IMR-90 (cell line): ENCODE measurements around the gene STPG4. TPM values are rescaled to one million over a fixed set of nuclear protein-coding genes. Genes with fewer than 3 reads are reported as not detected.

Experiments used
- ATAC-seq: fragments of 200-7000 bp; cut with Tn5 transposase; 2 replicates; pipeline ENCODE4 v1.9.1; 2020; ENCODE audit warnings: low read depth, mild to moderate bottlenecking, moderate library complexity
- BruUV-seq: library from RNA; stranded (reverse); fragments of 400-500 nt; replicated peaks from 2 replicates; lab custom pipeline; 2021; lab: Mats Ljungman, UMichigan
- CTCF ChIA-PET: fragments of 300-600 bp; formaldehyde crosslinking; extraction: SDS; loops from one replicate; lab custom pipeline; 2021; ENCODE audit warnings: antibody characterized with exemption; lab: Yijun Ruan, JAX
- POLR2A ChIA-PET: fragments of 300-600 bp; sonication (Branson Sonifier 250); formaldehyde crosslinking; loops from one replicate; lab custom pipeline; 2022; ENCODE audit warnings: antibody characterized with exemption; ENCODE audit not compliant: unreplicated experiment; lab: Charles Lee
- DNase-seq: peaks from one replicate; pipeline ENCODE4 v3.0.0; 2013
- H2AFZ ChIP-seq: replicated peaks from 2 replicates; pipeline ENCODE3; 2013; ENCODE audit warnings: low read length, mild to moderate bottlenecking; ENCODE audit not compliant: poor library complexity
- H2AK5ac ChIP-seq: 2 replicates; pipeline ENCODE4 v1.6.1; 2013; ENCODE audit warnings: low read depth, low read length, inconsistent platforms
- H2AK9ac ChIP-seq: replicated peaks from 2 replicates; pipeline ENCODE3; 2013; ENCODE audit warnings: mild to moderate bottlenecking, low read depth, low read length, moderate library complexity; ENCODE audit not compliant: poor library complexity
- H2BK120ac ChIP-seq: 2 replicates; pipeline ENCODE4 v1.6.1; 2013; ENCODE audit warnings: low read depth, low read length, inconsistent platforms
- H2BK15ac ChIP-seq: 3 replicates; pipeline ENCODE4 v1.6.1; 2013; ENCODE audit warnings: low read depth, low read length, inconsistent platforms
- H2BK20ac ChIP-seq: 2 replicates; pipeline ENCODE4 v1.6.1; 2013; ENCODE audit warnings: low read depth, mild to moderate bottlenecking, inconsistent platforms, low read length, moderate library complexity
- H2BK5ac ChIP-seq: 2 replicates; pipeline ENCODE4 v1.6.1; 2013; ENCODE audit warnings: mild to moderate bottlenecking, low read depth, low read length, inconsistent platforms; ENCODE audit not compliant: poor library complexity, severe bottlenecking
- H3K14ac ChIP-seq: replicated peaks from 2 replicates; pipeline ENCODE4 v1.6.1; 2013; ENCODE audit warnings: low read depth, low read length, inconsistent platforms
- H3K18ac ChIP-seq: 2 replicates; pipeline ENCODE4 v1.6.1; 2013; ENCODE audit warnings: low read depth, low read length, control low read depth
- H3K23ac ChIP-seq: 2 replicates; pipeline ENCODE4 v1.6.1; 2013; ENCODE audit warnings: low read depth, low read length, inconsistent platforms
- H3K27ac ChIP-seq: 2 replicates; pipeline ENCODE4 v1.5.1; 2013; ENCODE audit warnings: mild to moderate bottlenecking, control low read depth, low read length; ENCODE audit not compliant: insufficient read depth
- H3K27me3 ChIP-seq: 2 replicates; pipeline ENCODE4 v1.6.1; 2013; ENCODE audit warnings: low read length; ENCODE audit not compliant: control insufficient read depth, insufficient read depth
- H3K36me3 ChIP-seq: 2 replicates; pipeline ENCODE4 v1.6.1; 2013; ENCODE audit warnings: low read length, mixed read lengths; ENCODE audit not compliant: control insufficient read depth, insufficient read depth
- H3K4ac ChIP-seq: 2 replicates; pipeline ENCODE4 v1.6.1; 2013; ENCODE audit warnings: low read depth, low read length, inconsistent platforms
- H3K4me1 ChIP-seq: 2 replicates; pipeline ENCODE4 v1.6.1; 2013; ENCODE audit warnings: low read length, mixed read lengths; ENCODE audit not compliant: control insufficient read depth, insufficient read depth
- H3K4me2 ChIP-seq: 2 replicates; pipeline ENCODE4 v1.6.1; 2013; ENCODE audit warnings: low read depth, mild to moderate bottlenecking, control low read depth, low read length, moderate library complexity
- H3K4me3 ChIP-seq: 2 replicates; pipeline ENCODE4 v1.5.1; 2013; ENCODE audit warnings: low read depth, mild to moderate bottlenecking, control low read depth, low read length, moderate library complexity; ENCODE audit not compliant: insufficient read depth
- H3K56ac ChIP-seq: 2 replicates; pipeline ENCODE4 v1.6.1; 2013; ENCODE audit warnings: low read length, inconsistent platforms; ENCODE audit not compliant: insufficient read depth; ENCODE audit errors: extremely low read depth
- H3K79me1 ChIP-seq, 2 experiments: 2 replicates each; pipeline ENCODE4 v1.6.1; 2013; ENCODE audit warnings: low read length in 2 of 2, inconsistent platforms in 1 of 2, low read depth in 1 of 2
- H3K9ac ChIP-seq: 2 replicates; pipeline ENCODE4 v1.6.1; 2013; ENCODE audit warnings: low read depth, low read length, control low read depth
- H3K9me1 ChIP-seq: 2 replicates; pipeline ENCODE4 v1.6.1; 2013; ENCODE audit warnings: low read length, inconsistent platforms; ENCODE audit not compliant: insufficient read depth
- H3K9me3 ChIP-seq: 2 replicates; pipeline ENCODE4 v1.6.1; 2013; ENCODE audit warnings: low read length; ENCODE audit not compliant: control insufficient read depth, insufficient read depth
- H4K20me1 ChIP-seq: 2 replicates; pipeline ENCODE4 v1.6.1; 2013; ENCODE audit warnings: low read length, inconsistent platforms; ENCODE audit not compliant: insufficient read depth
- H4K5ac ChIP-seq: 2 replicates; pipeline ENCODE4 v1.6.1; 2013; ENCODE audit warnings: mild to moderate bottlenecking, low read depth, low read length, control low read depth
- H4K8ac ChIP-seq, 2 experiments: 2 replicates each; pipeline ENCODE4 v1.6.1; 2013; ENCODE audit warnings: low read depth in 2 of 2, low read length in 2 of 2, control low read depth in 1 of 2, inconsistent platforms in 1 of 2
- H4K91ac ChIP-seq: 2 replicates; pipeline ENCODE4 v1.6.1; 2013; ENCODE audit warnings: low read depth, low read length, inconsistent platforms; ENCODE audit not compliant: insufficient read depth
- BHLHE40 ChIP-seq: fragments of 150-350 bp; IDR thresholded peaks from 2 replicates; pipeline ENCODE4 v1.6.1; 2016; ENCODE audit warnings: mild to moderate bottlenecking, low read depth, low read length
- CEBPB ChIP-seq: IDR thresholded peaks from 2 replicates; pipeline ENCODE4 v1.6.1; 2012; ENCODE audit warnings: low read depth, low read length, improper control_type of control experiment
- CHD1 ChIP-seq: IDR thresholded peaks from 2 replicates; pipeline ENCODE4 v1.6.1; 2012; ENCODE audit warnings: low read depth, low read length, improper control_type of control experiment
- CTCF ChIP-seq: conservative IDR thresholded peaks from 2 replicates; pipeline ENCODE4 v1.5.1; 2012; ENCODE audit warnings: mild to moderate bottlenecking, low read depth, low read length, improper control_type of control experiment
- ELK1 ChIP-seq: fragments of 150-350 bp; IDR thresholded peaks from 2 replicates; pipeline ENCODE4 v1.6.1; 2016; ENCODE audit warnings: low read depth, mild to moderate bottlenecking, low read length, moderate library complexity, borderline replicate concordance
- FOS ChIP-seq: fragments of 150-350 bp; IDR thresholded peaks from 2 replicates; pipeline ENCODE4 v1.6.1; 2016; ENCODE audit warnings: low read depth, low read length
- MAFK ChIP-seq: IDR thresholded peaks from 2 replicates; pipeline ENCODE4 v1.6.1; 2012; ENCODE audit warnings: low read depth, low read length, improper control_type of control experiment
- MAZ ChIP-seq: IDR thresholded peaks from 2 replicates; pipeline ENCODE4 v1.6.1; 2012; ENCODE audit warnings: low read depth, mild to moderate bottlenecking, low read length, improper control_type of control experiment, moderate library complexity, borderline replicate concordance
- MXI1 ChIP-seq: IDR thresholded peaks from 2 replicates; pipeline ENCODE4 v1.6.1; 2012; ENCODE audit warnings: low read depth, mild to moderate bottlenecking, low read length, moderate library complexity, borderline replicate concordance
- NFE2L2 ChIP-seq: fragments of 150-350 bp; IDR thresholded peaks from 2 replicates; pipeline ENCODE4 v1.6.1; 2016; ENCODE audit warnings: low read depth, mild to moderate bottlenecking, low read length
- POLR2A ChIP-seq: IDR thresholded peaks from 2 replicates; pipeline ENCODE4 v1.6.1; 2012; ENCODE audit warnings: mild to moderate bottlenecking, low read depth, low read length
- RCOR1 ChIP-seq: IDR thresholded peaks from 2 replicates; pipeline ENCODE4 v1.6.1; 2012; ENCODE audit warnings: mild to moderate bottlenecking, low read length, improper control_type of control experiment; ENCODE audit not compliant: insufficient replicate concordance
- SMC3 ChIP-seq: fragments of 150-350 bp; IDR thresholded peaks from 2 replicates; pipeline ENCODE4 v1.6.1; 2016; ENCODE audit warnings: low read depth, mild to moderate bottlenecking, antibody characterized with exemption, low read length, moderate library complexity
- USF2 ChIP-seq: fragments of 150-350 bp; IDR thresholded peaks from 2 replicates; pipeline ENCODE4 v1.6.1; 2017; ENCODE audit warnings: mild to moderate bottlenecking, antibody characterized with exemption, low read length, low read depth
- WGBS, 2 experiments: methylation state at CpG; one replicate each; pipeline versions ENCODE4 v1.1.5 to v1.1.7; 2013; ENCODE audit warnings: missing lambda C conversion rate in 2 of 2; ENCODE audit not compliant: insufficient read length in 1 of 2; ENCODE audit errors: extremely low coverage in 2 of 2; 5-methylcytosine and 5-hydroxymethylcytosine counted together
- dilution Hi-C: fragments of 300-500 bp; cut with HindIII; formaldehyde crosslinking; loops from one replicate; pipeline ENCODE4 v1.14.3; 2018; ENCODE audit warnings: low sequenced_read_pairs; ENCODE audit not compliant: unreplicated experiment
- in situ Hi-C: fragments of 300-500 bp; cut with MboI; formaldehyde crosslinking; loops from 3 replicates; pipeline ENCODE4 v1.14.3; 2019; ENCODE audit warnings: low sequenced_read_pairs, inconsistent platforms, mixed read lengths
- intact Hi-C: fragments of 100-400 bp; cut with micrococcal nuclease; formaldehyde crosslinking; loops from 2 replicates; pipeline ENCODE4 v1.10.0; 2022
- polyA plus RNA-seq, 3 experiments: library from polyadenylated mRNA; depleted of rRNA; stranded (reverse); fragments of >200 nt; gene quantifications; 2 replicates each; pipeline ENCODE4 v1.2.3, GENCODE V29; 2012; ENCODE audit warnings: low replicate concordance in 1 of 3
- total RNA-seq: library from RNA; depleted of rRNA; stranded (reverse); fragments of >200 nt; gene quantifications from 2 replicates; pipeline ENCODE4 v1.2.3, GENCODE V29; 2012

Gene STPG4
- total and polyA plus RNA-seq, 2 of the 4 experiments (the other 2 are of a cell fraction) = 0.12 to 0.18 TPM

GRCh38 chr2:47174733-47175361 lies 19.7 kb upstream of the STPG4 start:
- Histone ChIP-seq H2AK9ac (peak overlapping the region; percentile 43), H3K9me3 (no peaks in the 10 kb centered on the region), H3K56ac (peak overlapping the region; percentile 84), H3K27me3 (no peaks in the 10 kb centered on the region), H3K4me2 (peak overlapping the region; percentile 97), H3K23ac (peak overlapping the region; percentile 75), H4K5ac (peak overlapping the region; percentile 43; the same call in 1 of the 2 replicates), H2BK20ac (no peak overlapping the region), H3K27ac (peak overlapping the region; percentile 97), H2BK5ac (peak overlapping the region; percentile 95), H3K9ac (peak overlapping the region; percentile 100), H3K14ac (peak overlapping the region; percentile 97), H3K4ac (peak overlapping the region; percentile 81), H4K8ac (peak overlapping the region; percentile 29 to 66; a peak in 3 of 4 replicates), H2AK5ac (peak overlapping the region; percentile 82), H4K20me1 (peaks cover 63% of the 10 kb centered on the region), H3K9me1 (no peaks in the 10 kb centered on the region; the same call in 1 of the 2 replicates), H4K91ac (peak overlapping the region; percentile 57), H3K4me1 (peaks cover 8% of the 10 kb centered on the region), H2BK120ac (peak overlapping the region; percentile 69), H2AFZ (no peak overlapping the region), H3K4me3 (peak overlapping the region; percentile 89), H3K18ac (peak overlapping the region; percentile 74), H3K36me3 (peaks cover 8% of the 10 kb centered on the region), H3K79me1 (peaks cover 3 to 19% of the 10 kb centered on the region in 2 experiments; a peak in 3 of 4 replicates), H2BK15ac (no peak overlapping the region; the same call in 2 of the 3 replicates)
- no TSS peak for BruUV-seq
- intact Hi-C loops = loop anchor here (5.0 kb wide), 1 partner anchor 158 kb away; no protein-coding TSS in a partner anchor
- POLR2A ChIA-PET = interaction anchor here (0.6 to 1.4 kb wide), 6 partner anchors 24 to 148 kb away, joined by 3 to 6 read pairs (median 3); no protein-coding TSS in a partner anchor
- no peak for ATAC-seq
- CTCF ChIA-PET = interaction anchor here (0.6 kb wide), 1 partner anchor 296 kb away, joined by 3 read pairs; no protein-coding TSS in a partner anchor
- WGBS, 2 experiments = no CpG with 5 or more reads among the region's 15 CpGs
- DNase-seq = peak; percentile 62
- dilution Hi-C loops = no loop called here
- in situ Hi-C loops = no loop called here
- TF ChIP-seq MAFK = no peak
- no peak for TF ChIP-seq BHLHE40
- no peak for TF ChIP-seq CHD1
- no peak for TF ChIP-seq FOS
- 0 out of 2 replicates have a peak, but pooled peaks have one; percentile 3 for TF ChIP-seq SMC3
- TF ChIP-seq CTCF = no peak
- TF ChIP-seq POLR2A = peak; percentile 68
- no peak for TF ChIP-seq NFE2L2
- no peak for TF ChIP-seq ELK1
- TF ChIP-seq USF2 = no peak
- no peak for TF ChIP-seq MAZ
- no peak for TF ChIP-seq RCOR1
- no peak for TF ChIP-seq MXI1
- TF ChIP-seq CEBPB = no peak
